Caco-2 (cell line): ENCODE data around the gene FEM1C. TPM values are rescaled to one million over a fixed set of nuclear protein-coding genes. Genes with fewer than 3 reads are reported as not detected.

Experiments used
- BruUV-seq: library from RNA; stranded (reverse); fragments of 400-500 nt; replicated peaks from 2 replicates; lab custom pipeline; 2021; lab: Mats Ljungman, UMichigan
- CTCF ChIA-PET: fragments of 300-600 bp; sonication (Branson Sonifier 250); formaldehyde crosslinking; loops from one replicate; lab custom pipeline; 2022; ENCODE audit warnings: antibody characterized with exemption; lab: Charles Lee
- POLR2A ChIA-PET: fragments of 300-600 bp; sonication (Branson Sonifier 250); formaldehyde crosslinking; loops from one replicate; lab custom pipeline; 2022; ENCODE audit warnings: antibody characterized with exemption; lab: Charles Lee
- DNase-seq, 2 experiments: peaks; one replicate each; pipeline versions ENCODE4 v3.0.0 to v3.0.0-alpha.2; 2020 to 2022
- H3K27me3 ChIP-seq: replicated peaks from 2 replicates; pipeline ENCODE4 v1.6.0; 2011; ENCODE audit warnings: low read length; ENCODE audit not compliant: control insufficient read depth, insufficient read depth
- H3K36me3 ChIP-seq: 2 replicates; pipeline ENCODE4 v1.5.1; 2011; ENCODE audit warnings: low read length; ENCODE audit not compliant: control insufficient read depth, insufficient read depth
- H3K4me1 ChIP-seq: fragments of 250-450 bp; sonication (Bioruptor Pico); 2 replicates; pipeline ENCODE4 v1.5.1; 2020; ENCODE audit warnings: mild to moderate bottlenecking
- H3K4me3 ChIP-seq: 2 replicates; pipeline ENCODE4 v1.5.1; 2011; ENCODE audit warnings: low read depth, mild to moderate bottlenecking, control low read depth, low read length
- H3K9me3 ChIP-seq: fragments of 250-450 bp; sonication (Bioruptor Pico); 2 replicates; pipeline ENCODE4 v1.5.1; 2020; ENCODE audit warnings: mild to moderate bottlenecking, moderate library complexity
- H3K27ac Mint-ChIP-seq: one replicate; pipeline ENCODE4 v1.8.0; 2022; ENCODE audit warnings: mixed read lengths; ENCODE audit not compliant: unreplicated experiment
- H3K27me3 Mint-ChIP-seq: one replicate; pipeline ENCODE4 v1.8.0; 2022; ENCODE audit warnings: mixed read lengths; ENCODE audit not compliant: insufficient read depth, unreplicated experiment
- H3K36me3 Mint-ChIP-seq: one replicate; pipeline ENCODE4 v1.8.0; 2022; ENCODE audit warnings: mild to moderate bottlenecking, mixed read lengths; ENCODE audit not compliant: insufficient read depth, unreplicated experiment
- H3K4me1 Mint-ChIP-seq: one replicate; pipeline ENCODE4 v1.8.0; 2022; ENCODE audit warnings: low read depth, mixed read lengths; ENCODE audit not compliant: unreplicated experiment
- H3K4me3 Mint-ChIP-seq: one replicate; pipeline ENCODE4 v1.8.0; 2022; ENCODE audit warnings: mild to moderate bottlenecking, moderate library complexity, mixed read lengths; ENCODE audit not compliant: unreplicated experiment
- H3K9me3 Mint-ChIP-seq: one replicate; pipeline ENCODE4 v1.8.0; 2022; ENCODE audit warnings: mixed read lengths; ENCODE audit not compliant: unreplicated experiment
- CTCF ChIP-seq, 2 experiments: fragments of 200-600 bp in 1 of 2; IDR thresholded peaks; 1 replicate in 1 of 2; 2 replicates in 1 of 2; pipeline versions ENCODE4 v1.5.1 to v1.8.0; 2011 to 2022; ENCODE audit warnings: antibody characterized with exemption in 1 of 2, control low read depth in 1 of 2, inconsistent platforms in 1 of 2, low read depth in 1 of 2, low read length in 1 of 2, mild to moderate bottlenecking in 1 of 2, moderate library complexity in 1 of 2; ENCODE audit not compliant: insufficient read depth in 1 of 2, severe bottlenecking in 1 of 2, unreplicated experiment in 1 of 2
- intact Hi-C: fragments of 100-400 bp; cut with micrococcal nuclease; formaldehyde crosslinking; loops from one replicate; pipeline ENCODE4 v1.10.0; 2022; ENCODE audit not compliant: unreplicated experiment
- total RNA-seq: library from RNA; stranded (reverse); gene quantifications from 2 replicates; pipeline ENCODE4 v1.2.3, GENCODE V29; 2022

The FEM1C gene
- total RNA-seq, 1 experiment from 2014 or later, result 11.8 TPM

DNA sequence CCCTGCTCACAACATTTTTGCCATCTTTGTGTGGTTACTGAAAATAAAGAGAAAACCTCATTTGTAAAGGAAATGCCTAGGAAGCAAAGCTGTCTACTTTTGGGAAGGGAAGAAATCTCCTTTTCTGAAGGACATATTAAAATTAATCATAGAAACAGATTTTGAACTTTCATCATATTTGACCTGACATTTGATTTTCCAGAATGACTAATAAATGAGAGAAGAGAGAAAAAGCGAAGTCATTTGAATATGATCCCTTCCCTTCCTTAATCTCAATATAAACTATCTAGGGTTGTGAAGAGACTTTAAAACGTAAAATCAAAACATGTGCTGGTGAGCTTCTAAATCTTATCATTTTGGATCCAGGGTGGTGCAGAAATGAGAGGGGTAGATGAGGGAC is 66.3 kb downstream of the FEM1C start:
- Histone ChIP-seq H3K4me3 (no peak overlapping the region), H3K9me3 (no peaks in the 10 kb centered on the region), H3K27me3 (no peaks in the 10 kb centered on the region), H3K36me3 (no peaks in the 10 kb centered on the region), H3K4me1 (no peaks in the 10 kb centered on the region)
- H3K27ac Mint-ChIP-seq, result no peak overlapping the region
- no peak for TF ChIP-seq CTCF (IDR thresholded peaks at IDR 0.05; ENCODE audit: insufficient read depth in 1 of 2, low read depth in 1 of 2, low read length in 1 of 2, severe bottlenecking in 1 of 2, unreplicated experiment in 1 of 2)
- H3K4me3 Mint-ChIP-seq, result no peak overlapping the region
- ChIA-PET POLR2A (no interaction called here), CTCF (no interaction called here)
- no peak for DNase-seq
- no peaks in the 10 kb centered on the region for H3K9me3 Mint-ChIP-seq
- H3K36me3 Mint-ChIP-seq, result no peaks in the 10 kb centered on the region
- no TSS peak for BruUV-seq
- H3K4me1 Mint-ChIP-seq, result no peaks in the 10 kb centered on the region
- peaks cover 5% of the 10 kb centered on the region for H3K27me3 Mint-ChIP-seq
- intact Hi-C loops, result no loop called here

- Histone ChIP-seq H3K4me1 (no peaks in the 10 kb centered on the region), H3K9me3 (no peaks in the 10 kb centered on the region), H3K4me3 (no peak overlapping the region), H3K36me3 (no peaks in the 10 kb centered on the region), H3K27me3 (no peaks in the 10 kb centered on the region)
- DNase-seq, result no peak
- POLR2A ChIA-PET, result no interaction called here
- Mint-ChIP-seq H3K4me3 (no peak overlapping the region), H3K9me3 (no peaks in the 10 kb centered on the region), H3K36me3 (no peaks in the 10 kb centered on the region), H3K4me1 (no peaks in the 10 kb centered on the region), H3K27me3 (peaks cover 5% of the 10 kb centered on the region), H3K27ac (no peak overlapping the region)
- intact Hi-C loops, result no loop called here
- no peak for TF ChIP-seq CTCF (IDR thresholded peaks at IDR 0.05; ENCODE audit: insufficient read depth in 1 of 2, low read depth in 1 of 2, low read length in 1 of 2, severe bottlenecking in 1 of 2, unreplicated experiment in 1 of 2)
- CTCF ChIA-PET, result no interaction called here
- BruUV-seq, result no TSS peak
These were observed 67.0 kb downstream of the FEM1C start for GRCh38 chr5:115477581-115477980.

- no peaks in the 10 kb centered on the region for H3K4me1 ChIP-seq
- Mint-ChIP-seq H3K27me3 (peaks cover 5% of the 10 kb centered on the region), H3K4me1 (no peaks in the 10 kb centered on the region), H3K36me3 (no peaks in the 10 kb centered on the region), H3K4me3 (no peak overlapping the region), H3K9me3 (no peaks in the 10 kb centered on the region), H3K27ac (no peak overlapping the region)
- no peak for TF ChIP-seq CTCF (IDR thresholded peaks at IDR 0.05; ENCODE audit: insufficient read depth in 1 of 2, low read depth in 1 of 2, low read length in 1 of 2, severe bottlenecking in 1 of 2, unreplicated experiment in 1 of 2)
- no peaks in the 10 kb centered on the region for H3K36me3 ChIP-seq
- no TSS peak for BruUV-seq
- no peak overlapping the region for H3K4me3 ChIP-seq
- H3K27me3 ChIP-seq, result no peaks in the 10 kb centered on the region
- POLR2A ChIA-PET, result no interaction called here
- H3K9me3 ChIP-seq, result no peaks in the 10 kb centered on the region
- intact Hi-C loops, result no loop called here
- CTCF ChIA-PET, result no interaction called here
- no peak for DNase-seq
These were observed 68.8 kb downstream of the FEM1C start for GRCh38 chr5:115475788-115476187.
